COR-L47 (cell line): ENCODE results near the gene ALPK1.
"Not testable (repeated sequence)": the region's sequence is repeated elsewhere in the genome, so short reads cannot be mapped to it uniquely, and the experiment has no call there.

Experiments
- DNase-seq: peaks from one replicate; lab custom pipeline; 2025; lab: John Stamatoyannopoulos, UW

Gene ALPK1

DNA sequence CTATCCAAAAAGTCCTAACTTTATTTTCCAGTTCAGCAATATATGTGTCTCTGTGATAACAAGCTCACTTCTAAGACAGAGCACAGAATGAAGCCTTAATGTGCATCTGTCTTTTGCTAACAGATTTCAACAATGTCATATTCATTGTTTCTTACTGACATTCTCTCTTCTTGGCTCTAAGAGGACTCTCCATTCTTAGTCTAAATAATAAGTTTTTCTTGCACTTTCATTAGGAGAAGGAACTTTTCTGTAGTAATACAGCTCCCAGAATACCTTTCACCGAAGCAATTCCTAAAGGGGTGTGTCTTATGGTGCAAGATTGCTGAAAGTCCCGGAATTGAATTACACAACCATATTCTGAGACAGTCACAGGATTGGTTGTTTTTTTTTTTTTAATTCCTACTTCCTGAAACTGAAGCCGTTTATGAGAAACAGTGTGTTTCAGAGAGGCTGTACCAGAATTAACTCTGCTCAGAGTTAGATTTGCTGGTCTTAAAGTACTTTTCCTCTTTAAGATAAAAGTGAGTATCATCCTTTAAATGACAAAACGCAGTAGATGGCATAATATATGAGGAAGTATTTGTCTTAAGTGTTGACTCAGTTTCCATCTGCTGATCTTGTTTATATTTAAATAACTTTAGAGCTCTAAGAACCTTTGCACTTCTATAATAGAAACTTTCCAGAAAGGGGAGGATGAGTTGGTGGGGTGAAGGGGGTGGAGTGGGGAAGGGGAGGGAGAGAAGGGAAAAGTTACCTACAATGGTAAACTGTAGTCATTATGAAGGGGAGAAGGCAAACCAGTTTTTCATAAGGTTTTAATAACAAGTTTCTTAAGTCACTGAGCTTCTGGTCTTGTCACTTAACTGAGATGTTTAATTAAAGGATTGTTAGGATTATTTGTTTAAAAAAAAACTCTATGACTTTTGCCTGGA is at the start of gene ALPK1:
Gene ALPK1 (plus strand): TSS at position 421 of the 932 bp plus-strand sequence.
- DNase-seq, result no peak

DNA sequence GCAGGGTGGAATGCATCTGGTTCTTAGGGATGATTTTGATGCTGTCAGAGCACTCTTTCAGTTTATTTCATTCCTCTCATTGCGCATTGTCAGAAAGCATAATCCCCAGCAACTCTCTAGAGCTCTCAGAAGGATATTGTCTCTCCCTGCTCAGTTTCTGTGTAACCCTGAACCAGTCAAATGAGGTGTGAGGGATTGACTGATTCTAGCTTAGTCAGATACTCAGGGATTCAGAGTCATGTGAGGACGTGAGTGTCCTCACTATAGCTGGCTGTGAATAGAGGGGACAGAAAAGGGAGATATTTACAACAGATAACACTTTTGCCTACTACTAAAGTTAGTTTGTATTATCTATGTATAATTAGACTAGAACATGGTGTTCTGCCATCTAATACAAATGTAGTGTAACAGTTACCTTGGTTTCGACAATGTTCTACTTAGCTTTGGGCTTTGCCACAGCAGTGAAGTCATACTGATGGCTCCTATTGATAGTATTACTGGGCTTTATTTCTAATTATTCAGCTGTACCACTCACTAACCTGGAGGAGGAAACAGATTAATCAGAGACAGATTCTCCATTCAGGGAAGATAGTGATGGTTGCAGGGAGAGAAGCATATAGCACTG is 46.0 kb upstream of the ALPK1 start:
- DNase-seq, result no peak

DNA sequence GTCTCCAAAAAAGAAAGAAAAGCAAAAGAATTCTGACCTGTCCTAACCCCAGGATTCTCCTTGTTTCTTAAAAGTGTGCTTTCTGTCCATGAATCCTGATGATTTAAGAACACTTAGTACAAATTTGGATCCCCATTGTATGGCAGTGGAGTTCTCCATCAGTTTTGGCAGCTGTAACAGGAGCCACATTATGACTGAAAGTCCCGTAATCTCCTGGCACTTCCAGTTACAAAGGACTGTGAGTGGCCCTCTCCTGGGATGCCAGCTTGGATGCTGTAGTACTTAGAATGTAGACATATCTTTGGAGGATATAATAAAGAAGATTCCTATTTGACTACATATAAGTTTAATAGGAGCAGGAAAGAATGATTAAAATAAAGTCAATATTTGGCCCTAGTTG is 44.9 kb upstream of the ALPK1 start:
- no peak for DNase-seq

DNA sequence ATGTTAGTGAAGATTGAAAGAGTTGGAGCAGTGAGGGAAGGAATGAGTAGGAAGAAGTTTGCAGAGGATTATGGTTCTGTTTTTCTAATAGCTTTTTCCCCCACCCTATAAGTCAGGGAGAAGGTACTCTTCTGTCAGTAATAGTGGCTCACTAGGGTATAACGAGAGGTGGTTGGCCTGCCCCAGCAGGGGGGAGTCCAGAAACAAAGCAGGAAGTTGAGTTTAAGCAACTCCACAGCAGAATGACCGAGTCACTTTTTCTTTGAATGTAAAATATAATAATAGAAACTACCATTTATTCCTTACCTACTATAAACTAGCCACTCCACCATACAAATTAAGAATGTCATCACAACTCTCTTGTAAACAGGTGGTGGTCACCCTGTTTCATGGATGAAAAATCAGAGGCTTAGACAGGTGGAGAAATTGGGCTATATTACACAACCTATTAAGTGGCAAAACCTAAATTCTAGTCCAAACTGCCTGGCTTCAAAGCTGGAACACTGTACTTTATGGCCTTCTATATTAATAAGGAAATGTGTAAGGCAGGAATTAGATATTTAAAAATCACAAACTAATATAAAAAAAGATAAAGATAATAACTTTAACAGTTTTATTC is 43.7 kb upstream of the ALPK1 start:
- DNase-seq, result peak; percentile 56

DNA sequence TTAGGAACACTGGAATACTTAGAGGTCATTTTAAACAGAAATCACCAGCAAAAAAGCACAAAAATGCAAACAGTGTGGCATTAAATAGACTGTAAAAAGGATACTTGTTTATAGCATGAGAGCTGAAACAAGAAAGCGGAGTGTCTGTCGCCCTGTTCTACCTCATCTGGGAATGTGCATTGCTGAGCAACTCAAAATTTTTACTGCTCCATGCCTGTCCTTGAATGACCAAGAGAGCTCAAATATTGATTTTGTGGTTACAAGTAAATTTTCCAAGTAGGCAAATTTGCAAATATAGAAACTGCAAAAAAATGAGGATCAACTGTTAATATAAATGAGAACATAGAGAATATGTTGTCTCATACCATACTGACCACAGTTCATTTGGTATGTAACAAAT is 40.1 kb upstream of the ALPK1 start:
- DNase-seq, result no peak

DNA sequence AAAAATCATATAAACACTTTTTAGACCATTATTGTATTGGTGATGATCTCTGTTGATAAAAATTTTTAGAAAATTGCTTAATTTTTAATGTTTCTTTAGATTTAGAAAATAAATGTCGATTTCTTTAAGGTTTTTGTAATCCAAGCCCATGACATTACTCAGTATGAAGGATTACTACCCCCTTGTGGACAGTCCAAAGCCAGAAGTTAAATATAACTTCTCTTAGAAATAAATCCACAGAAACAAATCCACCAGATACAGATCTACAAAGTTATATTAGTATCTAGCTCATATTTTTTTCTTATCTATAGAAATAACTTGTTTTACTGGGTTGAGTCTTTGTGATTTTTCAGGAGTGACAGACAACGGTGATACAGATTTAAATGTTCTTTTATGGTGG is 30.3 kb upstream of the ALPK1 start:
- DNase-seq, result peak; percentile 42

DNA sequence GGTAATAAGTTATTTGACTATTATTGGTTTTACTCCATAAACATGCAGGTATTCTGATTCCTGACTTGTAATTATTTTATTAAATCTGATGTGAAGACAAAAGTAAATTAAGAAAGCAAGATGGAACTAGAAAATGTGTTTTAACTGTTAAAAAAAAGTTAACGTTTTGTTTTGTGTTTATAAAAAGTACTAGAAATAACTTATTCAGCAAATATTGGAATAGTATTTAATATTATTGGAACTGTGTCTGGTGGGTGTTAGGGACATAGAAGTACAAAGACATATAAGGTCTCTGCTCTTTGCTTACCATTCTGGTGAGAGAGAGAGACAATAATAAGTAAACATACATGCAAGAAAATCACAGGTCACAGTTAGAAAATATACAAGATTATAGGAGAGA is 27.1 kb upstream of the ALPK1 start:
- no peak for DNase-seq

DNA sequence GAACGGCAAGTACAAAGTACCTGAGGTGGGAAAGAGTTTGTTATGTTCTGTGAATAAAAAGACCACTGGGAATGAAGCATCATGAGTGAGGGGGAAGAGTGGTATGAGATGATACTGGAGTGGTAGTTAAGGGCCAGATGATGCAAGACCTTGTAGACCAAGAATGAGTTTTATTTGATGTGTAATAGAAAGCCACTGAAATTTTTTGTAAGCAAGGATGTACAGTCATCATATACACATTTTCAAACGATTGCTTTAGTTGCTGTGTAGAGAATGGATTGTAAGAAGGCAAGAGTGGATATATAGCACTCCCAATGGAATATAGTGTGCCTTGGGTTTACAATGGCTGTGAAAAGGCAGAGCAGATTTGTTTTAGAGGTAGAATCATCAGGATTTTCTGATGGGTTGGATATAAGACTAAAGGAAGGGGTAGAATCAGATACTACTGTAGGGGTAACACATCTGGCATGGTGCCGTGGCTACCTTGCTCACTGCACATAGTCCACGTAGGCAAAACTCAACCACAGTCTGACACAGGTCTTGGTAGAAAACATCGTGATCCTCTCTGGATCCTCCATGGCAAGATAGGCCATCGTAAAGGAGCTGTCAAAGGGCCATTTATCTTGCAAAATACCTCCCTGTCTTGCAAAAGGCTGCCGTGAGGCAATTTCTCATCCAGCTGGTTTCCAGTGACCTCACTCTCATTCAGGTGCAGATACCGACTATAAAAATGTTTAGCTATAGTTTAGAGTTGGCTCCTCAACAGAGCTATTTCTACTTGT is 26.3 kb upstream of the ALPK1 start:
- no peak for DNase-seq

DNA sequence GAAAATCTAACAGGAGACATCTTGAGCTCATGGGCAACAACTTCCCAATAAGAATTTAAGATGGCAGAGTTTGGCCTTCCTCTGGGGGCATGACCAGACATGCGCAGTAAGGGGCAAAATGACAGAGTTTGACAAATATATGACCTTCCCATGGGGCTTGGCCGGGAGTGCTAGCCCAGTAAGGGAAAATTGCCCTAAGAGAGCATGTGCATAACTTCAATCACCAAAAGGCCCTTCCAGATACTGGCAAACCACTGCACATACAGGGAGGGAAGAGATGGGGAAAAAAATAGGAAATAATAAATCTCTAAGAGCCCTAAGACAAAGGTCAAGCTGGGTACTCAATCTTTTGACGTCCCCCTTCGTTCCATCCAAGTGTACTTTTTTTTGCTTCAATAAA is 24.9 kb upstream of the ALPK1 start:
- no peak for DNase-seq

DNA sequence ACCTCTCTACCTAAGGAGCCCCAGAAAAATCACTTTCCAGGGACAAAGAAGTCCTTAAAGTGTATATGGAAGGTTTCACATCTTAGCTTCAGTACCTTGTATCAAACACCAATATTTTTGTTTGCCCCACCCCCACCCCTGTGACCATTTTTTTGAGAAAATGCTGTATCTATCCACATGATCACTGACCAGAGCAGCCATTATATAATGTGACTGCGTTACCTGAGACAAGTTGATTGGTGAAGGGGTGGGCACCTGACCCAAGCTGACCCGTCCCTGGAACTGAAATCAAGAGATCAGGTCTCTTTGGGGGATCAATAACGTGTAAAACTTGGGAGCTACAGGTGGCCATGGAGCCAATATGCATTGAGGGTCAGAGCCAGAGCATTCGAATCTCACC is 22.2 kb upstream of the ALPK1 start:
- DNase-seq, result no peak

DNA sequence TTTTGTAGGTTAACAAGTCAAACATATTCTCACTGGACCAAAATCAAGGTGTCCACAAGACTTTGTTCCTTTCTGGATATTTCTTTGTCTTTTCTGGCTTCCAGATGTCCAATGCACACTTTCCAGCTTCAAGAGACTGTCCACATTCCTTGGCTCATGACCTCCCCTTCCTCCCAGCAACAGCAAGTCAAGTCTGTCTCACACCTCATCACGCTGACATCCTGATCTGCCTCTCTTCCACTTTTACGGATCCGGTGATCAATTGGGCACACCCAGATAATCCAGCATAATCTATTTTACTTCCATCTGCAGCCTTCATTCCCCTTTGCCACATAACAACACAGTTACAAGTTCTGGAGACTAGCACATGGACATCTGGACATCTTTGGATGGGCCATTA is 21.1 kb upstream of the ALPK1 start:
- no peak for DNase-seq

DNA sequence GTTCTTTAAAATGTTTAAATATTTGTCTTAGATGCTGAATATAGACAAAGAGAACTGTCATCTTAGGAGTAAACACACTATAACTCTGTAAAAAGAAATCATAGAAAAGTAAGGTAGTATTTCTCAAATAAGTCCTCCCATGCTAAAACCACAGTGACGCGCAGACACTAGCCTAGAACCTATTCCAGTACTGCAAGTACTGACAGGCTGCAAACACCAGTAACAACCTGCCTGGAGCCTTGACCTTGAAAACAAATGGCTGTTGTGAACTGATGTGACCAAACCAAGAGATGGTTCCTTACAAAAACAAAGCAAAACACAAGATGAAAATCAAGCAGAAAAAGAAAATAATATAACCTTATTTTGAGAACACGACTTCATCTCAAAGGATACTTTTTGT is 19.9 kb upstream of the ALPK1 start:
- no peak for DNase-seq

DNA sequence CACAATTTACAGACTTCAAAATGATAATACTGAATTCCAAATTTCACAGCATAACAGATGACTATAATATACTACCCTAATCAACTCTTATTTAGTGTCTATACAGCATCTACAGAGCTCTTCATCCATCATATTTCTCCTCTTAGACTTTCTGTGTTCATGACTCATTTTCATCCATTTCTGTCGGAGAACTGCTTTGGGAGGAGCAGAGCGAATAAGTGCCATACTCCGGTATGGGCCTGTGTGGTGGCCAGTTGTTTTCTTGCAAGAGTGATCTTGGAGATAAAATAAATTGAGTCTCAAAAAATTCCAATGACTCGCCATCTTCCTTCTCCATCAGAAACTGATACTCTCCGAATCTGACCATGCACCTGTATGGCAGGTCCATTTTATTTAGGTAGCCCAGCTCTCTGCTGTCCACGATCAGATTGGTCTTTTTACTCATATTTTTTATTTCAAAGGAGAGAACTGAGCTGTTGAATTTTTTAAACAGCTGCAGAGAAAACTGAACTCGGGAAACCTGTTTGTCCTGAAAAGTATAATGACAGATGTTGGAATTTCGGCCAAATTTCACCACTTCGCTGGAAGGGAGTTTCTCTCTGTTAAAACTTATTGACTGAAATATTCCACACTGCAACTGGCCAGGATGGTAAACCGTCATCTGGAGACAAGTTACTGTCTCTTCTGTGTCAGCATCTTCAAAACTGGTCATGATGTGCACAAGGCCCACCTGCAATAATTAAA is 19.3 kb upstream of the ALPK1 start:
- DNase-seq, result no peak

DNA sequence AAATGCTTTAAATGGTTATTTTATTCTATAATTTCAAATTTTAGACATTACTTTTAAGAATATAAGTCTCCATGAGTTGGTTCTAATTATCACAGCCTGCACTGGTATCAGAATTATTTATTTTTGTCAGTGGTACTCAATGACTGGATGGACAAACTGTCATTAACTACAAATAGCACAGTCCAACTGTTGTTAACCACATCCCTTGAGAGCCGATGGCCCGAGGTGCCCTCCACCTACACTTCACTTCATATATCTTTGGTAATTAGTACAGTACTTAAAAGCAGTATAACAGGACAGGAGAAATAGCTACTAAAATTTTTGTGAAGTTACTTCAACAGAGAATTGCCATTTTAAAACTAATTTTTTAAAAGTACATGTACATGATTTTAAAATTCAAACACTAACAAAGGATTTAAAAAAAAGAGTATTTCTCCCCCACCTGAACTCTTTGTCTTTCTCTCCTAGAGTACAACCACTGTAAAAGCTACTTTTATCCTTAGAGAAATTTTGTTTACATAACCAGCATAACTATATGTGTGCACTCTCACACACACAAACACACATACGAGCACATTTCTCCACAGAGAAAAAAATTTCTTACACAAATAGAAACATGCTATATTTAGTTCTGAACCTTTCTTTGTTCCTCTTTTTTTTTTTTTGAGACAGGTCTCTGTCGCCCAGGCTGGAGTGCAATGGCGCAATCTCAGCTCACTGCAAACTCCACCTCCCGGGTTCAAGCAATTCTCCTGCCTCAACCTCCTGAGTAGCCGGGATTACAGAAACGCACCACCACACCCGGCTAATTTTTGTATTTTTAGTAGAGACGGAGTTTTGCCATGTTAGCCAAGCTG is 17.9 kb upstream of the ALPK1 start:
- DNase-seq, result no peak

DNA sequence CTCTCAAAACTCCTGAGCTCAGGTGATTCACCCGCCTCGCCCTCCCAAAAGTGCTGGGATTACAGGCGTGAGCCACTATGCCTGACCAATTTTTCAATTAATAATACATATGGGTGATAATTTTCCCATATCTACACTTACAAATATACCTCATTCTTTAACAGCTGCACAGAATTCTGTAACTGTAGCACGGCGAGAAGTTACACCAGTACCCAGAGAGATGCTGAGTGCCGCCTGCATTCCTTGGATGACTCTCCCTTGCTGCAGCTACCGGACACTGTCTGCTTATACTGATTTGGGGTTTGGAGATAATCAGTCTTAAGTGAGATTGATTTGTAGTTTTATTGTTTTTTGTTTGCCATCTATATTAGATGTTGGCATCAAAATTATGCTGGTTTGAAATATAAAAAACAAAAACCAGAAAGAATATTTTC is 17.3 kb upstream of the ALPK1 start:
- DNase-seq, result no peak

DNA sequence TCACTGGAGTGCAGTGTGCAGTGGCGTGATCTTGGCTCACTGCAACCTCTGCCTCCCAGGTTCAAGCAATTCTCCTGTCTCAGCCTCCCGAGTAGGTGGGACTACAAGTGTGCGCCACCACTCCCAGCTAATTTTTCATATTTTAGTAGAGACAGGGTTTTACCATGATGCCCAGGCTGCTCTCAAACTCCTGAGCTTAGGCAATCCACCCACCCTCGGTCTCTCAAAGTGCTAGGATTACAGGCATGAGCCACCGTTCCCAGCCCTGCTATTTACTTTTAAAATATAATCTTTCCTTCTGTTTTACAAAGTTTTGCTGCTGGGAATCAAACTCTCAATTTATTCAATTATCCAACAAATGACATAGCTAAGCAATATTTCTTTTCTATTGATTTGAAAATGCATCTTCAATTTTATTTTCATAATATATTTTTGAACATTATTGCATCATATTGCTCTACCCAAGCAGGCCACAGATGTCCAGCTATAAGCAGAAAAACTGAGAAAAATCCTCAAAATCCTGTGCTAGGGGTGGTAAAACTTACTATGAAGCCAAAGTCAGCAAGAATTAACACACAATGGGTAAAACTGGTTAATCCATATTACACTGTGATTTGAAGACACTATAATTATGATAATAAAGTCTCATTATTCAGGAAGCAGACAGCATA is 16.6 kb upstream of the ALPK1 start:
- DNase-seq, result no peak

DNA sequence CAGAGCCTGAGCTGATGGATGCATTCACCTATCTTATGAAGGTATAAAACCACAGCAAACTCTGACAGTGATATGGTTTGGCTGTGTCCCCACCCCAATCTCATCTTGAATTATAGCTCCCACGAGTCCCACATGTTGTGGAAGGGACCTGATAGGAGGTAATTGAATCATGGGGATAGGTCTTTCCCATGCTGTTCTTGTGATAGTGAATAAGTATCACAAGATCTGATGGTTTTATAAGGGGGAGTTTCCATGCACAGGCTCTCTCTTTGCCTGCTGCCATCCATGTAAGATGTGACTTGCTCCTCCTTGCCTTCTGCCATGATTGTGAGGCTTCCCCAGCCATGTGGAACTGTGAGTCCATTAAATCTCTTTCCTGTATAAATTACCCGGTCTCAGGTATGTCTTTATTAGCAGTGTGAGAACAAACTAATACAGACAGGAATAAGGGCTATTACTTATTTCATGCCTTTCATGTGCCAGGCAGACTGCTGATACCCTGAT is 15.2 kb upstream of the ALPK1 start:
- not testable (repeated sequence) for DNase-seq

DNA sequence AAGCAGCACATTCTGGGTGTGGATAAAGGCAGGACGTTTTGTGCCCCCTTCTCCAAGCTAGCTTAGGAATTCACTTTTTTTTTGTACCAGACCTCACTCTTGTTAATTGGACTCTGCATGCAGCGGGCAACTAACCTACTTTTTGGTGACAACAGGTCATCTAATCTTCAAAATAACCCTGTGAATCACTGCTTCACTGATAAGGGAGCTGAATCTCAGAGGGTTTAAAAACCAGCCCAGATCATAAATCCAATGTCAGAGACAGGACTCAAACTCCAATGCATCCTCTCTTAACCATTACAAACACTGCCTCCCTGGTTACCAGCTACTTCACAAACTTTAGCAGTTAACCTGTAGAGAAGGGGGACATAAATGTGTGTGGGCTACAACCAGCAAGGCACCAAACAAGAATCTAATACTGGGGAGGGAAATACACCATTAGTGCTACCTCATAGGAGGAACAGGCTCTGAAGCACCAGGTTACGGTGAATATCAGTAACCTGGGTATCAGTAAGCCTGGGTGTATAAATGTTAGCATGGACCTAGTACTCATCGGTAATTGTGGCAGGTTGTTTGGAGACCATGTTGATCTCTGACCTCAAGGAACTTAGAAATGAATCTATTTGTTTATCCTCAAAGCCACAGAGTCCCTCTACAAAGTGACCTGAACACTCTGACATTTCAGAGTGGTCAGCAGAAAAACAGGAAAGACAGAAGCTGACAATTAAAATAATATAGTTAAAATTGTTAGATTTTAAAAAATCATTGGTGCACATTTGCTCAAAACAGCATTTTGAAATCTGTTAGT is 14.1 kb upstream of the ALPK1 start:
- DNase-seq, result no peak

DNA sequence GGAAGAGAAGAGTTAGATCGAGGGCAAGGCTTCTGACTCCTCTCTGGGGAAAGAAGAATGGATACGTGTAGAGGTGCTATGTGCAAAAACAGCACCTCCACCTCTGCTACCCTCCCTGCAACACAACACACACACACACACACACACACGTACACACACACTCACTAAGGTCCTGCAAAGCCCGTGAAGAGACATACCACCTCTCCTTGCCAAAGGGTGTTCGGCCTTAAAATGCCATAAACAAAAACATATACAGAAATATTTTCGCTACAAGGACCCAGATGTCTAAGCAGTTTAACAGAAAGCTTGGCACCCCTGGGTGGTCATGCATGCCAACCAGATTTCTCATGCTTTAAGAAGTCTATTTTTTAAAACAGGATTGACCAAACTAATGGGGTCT is 13.0 kb upstream of the ALPK1 start:
- no peak for DNase-seq
